GM21723 (cell line): ENCODE data around the gene PAPPA2.

ENCODE experiments used
- ATAC-seq: cut with Tn5 transposase; IDR thresholded peaks from one replicate; pipeline ENCODE4 v1.9.1; 2021; ENCODE audit warnings: mild to moderate bottlenecking, moderate library complexity; ENCODE audit not compliant: unreplicated experiment

Gene PAPPA2

GRCh38 chr1:176682830-176683535 is 220.0 kb downstream of the PAPPA2 start:
- no peak for ATAC-seq

- peak; percentile 91 for ATAC-seq
Measured at GRCh38 chr1:176691251-176692228, 228.6 kb downstream of the PAPPA2 start.

- ATAC-seq: no peak
Measured at GRCh38 chr1:176692431-176692830, 229.5 kb downstream of the PAPPA2 start.

GRCh38 chr1:176692988-176693696 is 230.2 kb downstream of the PAPPA2 start:
- no peak for ATAC-seq

GRCh38 chr1:176693697-176694329 is 230.8 kb downstream of the PAPPA2 start:
- ATAC-seq: no peak

- no peak for ATAC-seq
Measured at GRCh38 chr1:176694713-176695112, 231.7 kb downstream of the PAPPA2 start.

- no peak for ATAC-seq
Measured at GRCh38 chr1:176696109-176696508, 233.1 kb downstream of the PAPPA2 start.

- ATAC-seq: no peak
Measured at GRCh38 chr1:176696689-176697088, 233.7 kb downstream of the PAPPA2 start.

GRCh38 chr1:176699821-176700220 is 236.8 kb downstream of the PAPPA2 start:
- no peak for ATAC-seq

GRCh38 chr1:176701151-176701866 is 238.3 kb downstream of the PAPPA2 start:
- ATAC-seq: no peak

GRCh38 chr1:176702901-176703300 is 239.9 kb downstream of the PAPPA2 start:
- no peak for ATAC-seq

- ATAC-seq: no peak
Measured at GRCh38 chr1:176705585-176705984, 242.6 kb downstream of the PAPPA2 start.

- no peak for ATAC-seq
Measured at GRCh38 chr1:176717066-176717750, 254.2 kb downstream of the PAPPA2 start.

GRCh38 chr1:176719447-176719846 is 256.5 kb downstream of the PAPPA2 start:
- ATAC-seq: no peak

- ATAC-seq: no peak
Measured at GRCh38 chr1:176720838-176721237, 257.9 kb downstream of the PAPPA2 start.

GRCh38 chr1:176733661-176734060 is 270.7 kb downstream of the PAPPA2 start:
- ATAC-seq: no peak

- no peak for ATAC-seq
Measured at GRCh38 chr1:176735201-176735600, 272.2 kb downstream of the PAPPA2 start.

GRCh38 chr1:176736015-176736414 is 273.0 kb downstream of the PAPPA2 start:
- ATAC-seq: no peak

GRCh38 chr1:176741181-176741580 is 278.2 kb downstream of the PAPPA2 start:
- ATAC-seq: no peak

GRCh38 chr1:176742322-176742721 is 279.3 kb downstream of the PAPPA2 start:
- no peak for ATAC-seq
